ENCODE measurements around the gene OLIG1. TPM values are rescaled to one million over a fixed set of nuclear protein-coding genes. Genes with fewer than 3 reads are reported as not detected.

The OLIG1 gene
- total and polyA plus RNA-seq, 2 of the 4 experiments (the other 2 are of a cell fraction): not detected

DNA sequence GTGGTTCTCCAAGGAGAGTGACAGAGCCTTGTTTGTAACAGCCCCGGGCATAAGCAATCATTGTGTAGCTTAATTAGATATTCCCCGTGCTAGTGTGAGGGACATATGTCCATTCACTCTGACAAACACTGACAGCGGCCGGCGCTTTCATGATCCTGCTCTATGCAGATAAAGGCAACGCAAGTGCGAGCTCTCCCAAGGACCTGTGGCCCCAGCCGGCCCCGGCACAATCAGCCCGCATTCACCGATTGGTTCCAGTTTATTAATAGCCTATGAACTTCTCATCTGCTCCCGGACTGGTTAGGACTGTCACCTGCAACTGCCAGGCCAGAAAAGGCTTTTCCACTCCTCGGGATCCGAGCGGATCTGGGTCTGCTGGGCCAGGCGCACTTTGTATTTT lies 18.0 kb upstream of the OLIG1 start:
- no peak overlapping the region for H2BK5ac ChIP-seq (ENCODE audit: low read depth, low read length, poor library complexity, severe bottlenecking)
- intact Hi-C loops (cut with micrococcal nuclease): no loop called here
- H4K91ac ChIP-seq (ENCODE audit: insufficient read depth, low read depth, low read length): no peak overlapping the region
- no peak overlapping the region for H3K4me2 ChIP-seq (ENCODE audit: low read depth, low read length)
- no peak overlapping the region for H3K27ac ChIP-seq (ENCODE audit: insufficient read depth, low read length)
- no peaks in the 10 kb centered on the region for H3K36me3 ChIP-seq (ENCODE audit: control insufficient read depth, insufficient read depth, low read length)
- no peak overlapping the region for H2BK120ac ChIP-seq (ENCODE audit: low read depth, low read length)
- ATAC-seq (ENCODE audit: low read depth) (no peak), DNase-seq (no peak)
- no peak overlapping the region for H2AK5ac ChIP-seq (ENCODE audit: low read depth, low read length)
- H3K18ac ChIP-seq (ENCODE audit: low read depth, low read length): no peak overlapping the region
- H4K5ac ChIP-seq (ENCODE audit: low read depth, low read length): no peak overlapping the region
- no peak overlapping the region for H2AK9ac ChIP-seq (replicated peaks; ENCODE audit: low read depth, low read length, poor library complexity)
- no peak overlapping the region for H3K4me3 ChIP-seq (ENCODE audit: insufficient read depth, low read depth, low read length)
- no peaks in the 10 kb centered on the region for H3K9me1 ChIP-seq (ENCODE audit: insufficient read depth, low read length)
- no peak overlapping the region for H4K8ac ChIP-seq (ENCODE audit: low read depth in 2 of 2, low read length in 2 of 2)
- H3K79me1 ChIP-seq (ENCODE audit: low read depth in 1 of 2, low read length in 2 of 2): no peaks in the 10 kb centered on the region
- H3K14ac ChIP-seq (replicated peaks; ENCODE audit: low read depth, low read length): no peak overlapping the region
- no peak overlapping the region for H3K56ac ChIP-seq (ENCODE audit: extremely low read depth, insufficient read depth, low read length)
- dilution Hi-C loops (cut with HindIII; ENCODE audit: low sequenced_read_pairs, unreplicated experiment): no loop called here
- no peak overlapping the region for H2BK20ac ChIP-seq (ENCODE audit: low read depth, low read length)
- BruUV-seq (replicated peaks): no TSS peak
- H3K9me3 ChIP-seq (ENCODE audit: control insufficient read depth, insufficient read depth, low read length): no peaks in the 10 kb centered on the region
- TF ChIP-seq CEBPB (IDR thresholded peaks at IDR 0.05; ENCODE audit: low read depth, low read length) (no peak), CHD1 (IDR thresholded peaks at IDR 0.05; ENCODE audit: low read depth, low read length) (no peak), RCOR1 (IDR thresholded peaks at IDR 0.05; ENCODE audit: insufficient replicate concordance, low read length) (no peak), ELK1 (IDR thresholded peaks at IDR 0.05; ENCODE audit: borderline replicate concordance, low read depth, low read length) (no peak), MXI1 (IDR thresholded peaks at IDR 0.05; ENCODE audit: borderline replicate concordance, low read depth, low read length) (no peak), MAZ (IDR thresholded peaks at IDR 0.05; ENCODE audit: borderline replicate concordance, low read depth, low read length) (no peak), POLR2A (IDR thresholded peaks at IDR 0.05; ENCODE audit: low read depth, low read length) (no peak), FOS (IDR thresholded peaks at IDR 0.05; ENCODE audit: low read depth, low read length) (no peak), CTCF (conservative IDR thresholded peaks at IDR 0.05; ENCODE audit: low read depth, low read length) (no peak), BHLHE40 (IDR thresholded peaks at IDR 0.05; ENCODE audit: low read depth, low read length) (no peak), RFX5 (IDR thresholded peaks at IDR 0.05; ENCODE audit: low read depth, low read length) (no peak), SMC3 (IDR thresholded peaks at IDR 0.05; ENCODE audit: low read depth, low read length) (no peak), NFE2L2 (IDR thresholded peaks at IDR 0.05; ENCODE audit: low read depth, low read length) (no peak), USF2 (IDR thresholded peaks at IDR 0.05; ENCODE audit: low read depth, low read length) (no peak)
- no peak overlapping the region for H3K9ac ChIP-seq (ENCODE audit: low read depth, low read length)
- in situ Hi-C loops (cut with MboI; ENCODE audit: low sequenced_read_pairs): no loop called here
- H3K27me3 ChIP-seq (ENCODE audit: control insufficient read depth, insufficient read depth, low read length): peaks cover 38% of the 10 kb centered on the region
- H2BK15ac ChIP-seq (ENCODE audit: low read depth, low read length): no peak overlapping the region
- no peaks in the 10 kb centered on the region for H4K20me1 ChIP-seq (ENCODE audit: insufficient read depth, low read length)
- no peak overlapping the region for H3K4ac ChIP-seq (ENCODE audit: low read depth, low read length)
- no peak overlapping the region for H2AFZ ChIP-seq (replicated peaks; ENCODE audit: low read length, poor library complexity)
- CTCF ChIA-PET: no interaction called here
- 80% methylated on average over 3 of the region's 16 CpGs; no CpG with 5 or more reads in 1 of the 2 experiments for WGBS, 2 experiments (ENCODE audit: extremely low coverage in 2 of 2, insufficient read length in 1 of 2)
- H3K4me1 ChIP-seq (ENCODE audit: control insufficient read depth, insufficient read depth, low read length): no peaks in the 10 kb centered on the region
- POLR2A ChIA-PET (ENCODE audit: unreplicated experiment): no interaction called here
- no peak overlapping the region for H3K23ac ChIP-seq (ENCODE audit: low read depth, low read length)
